HFF-Myc (cell line): ENCODE measurements around the gene PSORS1C1.

Source experiments
- DNase-seq: peaks from one replicate; pipeline ENCODE4 v3.0.0-alpha.2; 2011; ENCODE audit warnings: low read depth; ENCODE audit errors: extremely low read depth
- H3K4me3 ChIP-seq: replicated peaks from 2 replicates; pipeline ENCODE4 v1.5.1; 2011; ENCODE audit warnings: low read depth, mild to moderate bottlenecking, control low read depth, low read length
- TF ChIP-seq, protein P1 (sequence below): IDR thresholded peaks from 2 replicates; pipeline ENCODE4 v1.5.1; 2012; ENCODE audit warnings: mild to moderate bottlenecking, low read depth, low read length, control low read depth; ENCODE audit errors: missing control alignments

Gene PSORS1C1

DNA sequence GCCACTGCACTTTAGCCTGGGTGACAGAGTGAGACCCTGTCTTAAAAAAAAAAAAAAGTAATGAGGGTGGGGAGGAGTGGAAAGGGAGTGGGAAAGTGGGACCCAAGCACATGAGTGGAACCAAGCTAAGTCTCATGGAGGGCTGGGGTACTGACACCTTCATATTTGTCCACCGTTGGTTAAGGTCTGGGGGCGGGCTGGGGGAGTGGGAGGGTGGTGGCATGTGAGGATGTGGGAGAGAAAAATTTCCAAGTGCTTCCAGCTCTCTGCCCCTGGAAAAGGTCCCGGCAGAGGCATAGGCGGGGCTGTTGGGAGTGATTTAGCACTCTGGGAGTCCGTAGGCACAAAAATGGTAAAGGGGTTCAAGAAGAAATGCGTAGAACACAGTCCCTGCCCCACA is 18.2 kb downstream of the PSORS1C1 start:
- TF ChIP-seq, protein P1, sequence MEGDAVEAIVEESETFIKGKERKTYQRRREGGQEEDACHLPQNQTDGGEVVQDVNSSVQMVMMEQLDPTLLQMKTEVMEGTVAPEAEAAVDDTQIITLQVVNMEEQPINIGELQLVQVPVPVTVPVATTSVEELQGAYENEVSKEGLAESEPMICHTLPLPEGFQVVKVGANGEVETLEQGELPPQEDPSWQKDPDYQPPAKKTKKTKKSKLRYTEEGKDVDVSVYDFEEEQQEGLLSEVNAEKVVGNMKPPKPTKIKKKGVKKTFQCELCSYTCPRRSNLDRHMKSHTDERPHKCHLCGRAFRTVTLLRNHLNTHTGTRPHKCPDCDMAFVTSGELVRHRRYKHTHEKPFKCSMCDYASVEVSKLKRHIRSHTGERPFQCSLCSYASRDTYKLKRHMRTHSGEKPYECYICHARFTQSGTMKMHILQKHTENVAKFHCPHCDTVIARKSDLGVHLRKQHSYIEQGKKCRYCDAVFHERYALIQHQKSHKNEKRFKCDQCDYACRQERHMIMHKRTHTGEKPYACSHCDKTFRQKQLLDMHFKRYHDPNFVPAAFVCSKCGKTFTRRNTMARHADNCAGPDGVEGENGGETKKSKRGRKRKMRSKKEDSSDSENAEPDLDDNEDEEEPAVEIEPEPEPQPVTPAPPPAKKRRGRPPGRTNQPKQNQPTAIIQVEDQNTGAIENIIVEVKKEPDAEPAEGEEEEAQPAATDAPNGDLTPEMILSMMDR, result no peak
- DNase-seq, result no peak
- H3K4me3 ChIP-seq, result no peak overlapping the region

DNA sequence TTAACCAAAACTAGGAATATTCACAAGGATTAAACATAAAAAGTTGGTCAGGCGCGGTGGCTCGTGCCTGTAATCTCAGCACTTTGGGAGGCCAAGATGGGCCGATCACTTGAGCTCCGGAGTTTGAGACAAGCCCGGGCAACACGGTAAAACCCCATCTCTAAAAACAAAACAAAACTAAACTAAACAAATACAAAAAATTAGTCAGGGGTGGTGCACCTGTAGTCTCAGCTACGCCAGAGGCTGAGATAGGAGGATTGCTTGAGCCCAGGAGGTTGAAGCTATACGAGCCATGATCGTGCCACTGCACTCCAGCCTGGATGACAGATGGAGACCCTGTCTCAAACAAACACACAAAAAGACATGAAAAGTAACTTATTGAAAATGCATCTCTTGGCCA is 21.1 kb downstream of the PSORS1C1 start:
- H3K4me3 ChIP-seq, result no peak overlapping the region
- DNase-seq, result no peak

DNA sequence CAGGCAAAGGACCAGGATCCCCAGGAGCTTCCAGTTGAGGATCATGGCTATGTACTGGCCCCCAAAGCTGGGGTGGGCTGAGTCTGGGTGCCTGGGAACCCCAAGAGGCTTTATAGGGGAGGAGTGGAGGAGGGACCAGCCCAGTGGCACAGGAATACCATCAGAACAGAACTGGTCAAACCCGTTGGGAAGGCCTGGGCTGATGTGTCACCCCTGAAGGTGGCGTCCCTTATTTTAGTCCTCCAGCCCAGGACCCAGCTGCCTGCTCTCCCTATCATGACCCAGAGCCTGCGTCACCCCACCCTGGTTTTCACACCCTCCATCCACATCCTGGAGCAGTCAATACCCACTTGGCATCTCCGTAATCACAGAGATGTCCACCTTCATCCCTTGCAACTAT is 24.4 kb downstream of the PSORS1C1 start, which contains the start of gene PSORS1C2:
PSORS1C2 (minus strand) TSS at position 85 of the 400 bp plus-strand sequence; CDS start at position 45, 40 bp downstream.
- H3K4me3 ChIP-seq, result no peak within 1 kb of the TSS
- TF ChIP-seq, protein P1, result no peak
- no peak for DNase-seq

More for the DNA sequence above, 21.1 kb downstream of the PSORS1C1 start:
- TF ChIP-seq, protein P1, result no peak

DNA sequence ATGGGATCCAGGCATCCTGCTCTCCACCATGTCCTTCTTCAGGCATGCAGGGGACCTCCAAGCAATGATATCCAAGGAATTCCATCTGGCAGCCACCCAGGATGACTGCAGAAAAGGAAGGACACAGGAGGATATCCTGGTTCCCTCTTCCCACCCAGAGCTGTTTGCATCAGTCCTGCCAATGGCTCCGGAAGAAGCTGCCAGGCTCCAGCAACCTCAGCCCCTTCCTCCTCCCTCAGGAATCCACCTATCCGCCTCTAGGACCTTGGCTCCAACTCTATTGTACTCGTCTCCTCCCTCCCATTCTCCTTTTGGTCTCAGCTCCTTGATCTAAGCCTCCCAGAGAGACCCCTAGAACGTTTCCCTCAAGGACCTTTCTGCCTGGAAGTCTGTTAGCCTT is 25.0 kb downstream of the PSORS1C1 start:
- H3K4me3 ChIP-seq, result no peak overlapping the region
- DNase-seq, result no peak
- TF ChIP-seq, protein P1, result no peak

DNA sequence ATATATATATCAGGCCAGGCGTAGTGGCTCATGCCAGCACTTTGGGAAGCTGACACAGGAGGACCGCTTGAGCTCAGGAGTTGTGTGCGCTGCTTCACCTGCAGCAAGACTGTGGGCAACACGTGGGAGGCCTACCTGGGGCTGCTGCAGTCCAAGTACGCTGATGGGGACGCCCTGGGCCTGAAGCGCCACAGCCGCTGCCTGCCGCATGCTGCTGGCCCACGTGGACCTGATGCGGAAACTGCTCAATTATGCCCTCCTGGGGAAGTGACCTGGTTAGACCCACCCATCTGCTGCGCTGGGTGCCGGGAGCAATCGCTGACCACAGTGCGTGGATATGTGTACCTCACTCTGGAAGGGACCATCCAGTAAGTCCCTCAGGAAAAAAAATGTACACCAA is 26.0 kb downstream of the PSORS1C1 start:
- DNase-seq, result no peak
- H3K4me3 ChIP-seq, result no peak overlapping the region
- TF ChIP-seq, protein P1, result no peak

DNA sequence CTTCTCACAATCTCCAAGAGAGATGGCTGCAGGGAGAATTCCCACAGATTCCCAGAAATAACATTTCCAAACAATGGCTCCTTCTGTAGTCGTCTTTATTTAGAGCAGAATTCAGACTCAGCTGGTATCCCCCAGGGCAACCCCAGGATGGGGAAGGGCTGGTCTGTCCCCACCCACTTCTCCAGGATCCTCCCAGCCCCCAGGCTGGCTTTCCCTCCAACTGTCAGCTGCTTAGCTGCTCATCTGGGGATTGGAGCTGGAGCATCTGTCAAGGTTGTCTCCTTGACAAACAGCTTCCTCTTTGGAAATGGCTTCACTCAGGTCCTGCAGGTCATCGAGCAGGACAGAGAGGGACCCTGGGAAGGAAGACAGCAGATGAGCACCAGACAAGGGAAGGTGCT is 27.8 kb downstream of the PSORS1C1 start:
- no peak for DNase-seq
- TF ChIP-seq, protein P1, result no peak
- H3K4me3 ChIP-seq, result no peak overlapping the region

DNA sequence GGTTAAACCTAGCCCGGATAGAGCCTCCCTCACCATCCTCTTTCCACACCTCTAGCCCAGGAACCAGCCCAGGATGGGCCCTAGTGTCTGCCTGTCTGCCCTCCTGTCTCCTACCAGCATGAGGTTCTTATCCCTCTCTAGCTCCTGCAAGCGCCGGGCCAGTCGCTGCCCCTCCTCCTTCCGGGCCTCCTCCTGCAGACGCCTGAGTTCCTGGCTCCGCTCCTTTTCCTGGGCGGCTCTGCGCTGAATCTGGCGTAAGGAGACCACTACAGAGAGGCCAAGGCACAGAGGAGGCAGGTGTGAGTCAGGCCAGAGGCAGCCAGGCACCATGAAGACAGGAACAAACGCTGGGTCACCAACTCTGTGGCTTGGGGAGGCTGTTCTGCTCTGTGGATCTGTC is 28.5 kb downstream of the PSORS1C1 start:
- no peak for DNase-seq
- H3K4me3 ChIP-seq, result no peak overlapping the region
- TF ChIP-seq, protein P1, result no peak
